Thoracic aorta (tissue), 2 donors: ENCODE results near the gene COG7. TPM values are rescaled to one million over a fixed set of nuclear protein-coding genes. Genes with fewer than 3 reads are reported as not detected.
"Not testable (repeated sequence)": the region's sequence is repeated elsewhere in the genome, so short reads cannot be mapped to it uniquely, and the experiment has no call there.

ENCODE experiments used
- ATAC-seq: fragments of 150-250 bp; one replicate; pipeline ENCODE4 v1.8.0; 2017; ENCODE audit warnings: low read depth; ENCODE audit not compliant: insufficient number of reproducible peaks, low FRiP score
- DNase-seq: peaks from one replicate; pipeline ENCODE4 v3.0.0-alpha.2; 2020; ENCODE audit warnings: low spot score
- H3K27ac ChIP-seq, 2 donors: fragments of 200-600 bp; sonication (generic); 1 replicate in 1 of 2; 2 replicates in 1 of 2; pipeline ENCODE4 v1.5.1; 2016; ENCODE audit warnings: mild to moderate bottlenecking in 2 of 2, moderate library complexity in 2 of 2
- H3K27me3 ChIP-seq: fragments of 200-600 bp; sonication (generic); replicated peaks from 2 replicates; pipeline ENCODE4 v1.6.0; 2016; ENCODE audit warnings: mild to moderate bottlenecking; ENCODE audit not compliant: insufficient read depth
- H3K36me3 ChIP-seq: fragments of 200-600 bp; sonication (generic); one replicate; pipeline ENCODE4 v1.5.1; 2016
- H3K4me1 ChIP-seq, 2 donors: fragments of 200-600 bp; sonication (generic); 1 replicate in 1 of 2; 2 replicates in 1 of 2; pipeline versions ENCODE4 v1.5.1 to v1.6.0; 2016; ENCODE audit warnings: low read depth in 2 of 2, mild to moderate bottlenecking in 1 of 2; ENCODE audit not compliant: control insufficient read depth in 1 of 2
- H3K4me3 ChIP-seq: fragments of 200-600 bp; sonication (generic); 2 replicates; pipeline ENCODE4 v1.5.1; 2016; ENCODE audit warnings: mild to moderate bottlenecking
- H3K9me3 ChIP-seq: fragments of 200-600 bp; sonication (generic); 2 replicates; pipeline ENCODE4 v1.5.1; 2016
- total RNA-seq, 2 donors: library from RNA; depleted of rRNA; stranded (reverse); fragments of >200 nt; gene quantifications; one replicate each; pipeline versions ENCODE4 v1.1.0 to v1.2.3, GENCODE V29; 2016
- TF ChIP-seq, protein P1 (sequence below): fragments of 200-600 bp; sonication (generic); IDR thresholded peaks from one replicate; pipeline ENCODE4 v1.5.1; 2019; ENCODE audit warnings: antibody characterized with exemption

The COG7 gene
- total RNA-seq, 2 donors from 2014 or later: 27.8 to 37.6 TPM

DNA sequence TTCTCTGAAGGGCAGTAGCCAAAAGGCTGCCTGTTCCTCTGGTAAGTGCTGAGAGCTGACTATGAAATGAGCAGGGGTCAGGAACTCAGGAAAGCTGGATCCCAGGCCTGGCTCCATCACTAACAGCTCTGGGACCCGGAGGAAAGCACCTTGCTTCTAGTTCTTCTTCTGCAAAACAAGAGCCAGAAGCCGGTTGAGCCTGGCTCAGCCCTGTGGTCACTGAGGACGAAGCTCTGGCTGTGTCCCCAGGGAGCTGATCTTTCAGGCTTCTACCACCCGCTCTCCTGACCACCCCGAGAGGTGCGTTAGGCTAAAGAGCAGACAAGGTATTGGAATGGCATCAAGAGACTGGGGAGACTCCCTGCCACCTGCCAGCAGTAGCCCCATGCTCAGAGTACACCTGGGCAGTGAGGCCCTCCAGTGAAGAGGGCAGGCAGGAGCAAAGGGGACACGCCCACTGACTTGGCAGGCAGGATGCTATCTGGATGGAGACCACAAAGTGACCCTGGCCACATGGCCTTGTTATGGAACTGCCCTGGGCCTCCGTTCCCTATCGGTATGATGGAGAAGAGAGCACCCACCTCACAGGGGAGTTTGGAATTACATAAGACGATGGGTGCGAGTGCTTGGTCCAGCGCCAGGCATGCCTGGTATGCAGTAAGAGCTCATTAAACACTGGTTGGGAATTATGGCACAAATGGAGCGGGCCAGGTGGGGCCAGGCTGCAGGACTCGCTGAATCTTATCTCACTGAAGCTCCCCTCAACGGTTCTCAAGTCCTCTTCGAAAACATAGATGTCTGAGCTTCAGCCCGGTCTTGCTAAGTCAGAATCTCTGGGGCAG is 61.4 kb downstream of the COG7 start:
- DNase-seq: no peak
- TF ChIP-seq, protein P1, sequence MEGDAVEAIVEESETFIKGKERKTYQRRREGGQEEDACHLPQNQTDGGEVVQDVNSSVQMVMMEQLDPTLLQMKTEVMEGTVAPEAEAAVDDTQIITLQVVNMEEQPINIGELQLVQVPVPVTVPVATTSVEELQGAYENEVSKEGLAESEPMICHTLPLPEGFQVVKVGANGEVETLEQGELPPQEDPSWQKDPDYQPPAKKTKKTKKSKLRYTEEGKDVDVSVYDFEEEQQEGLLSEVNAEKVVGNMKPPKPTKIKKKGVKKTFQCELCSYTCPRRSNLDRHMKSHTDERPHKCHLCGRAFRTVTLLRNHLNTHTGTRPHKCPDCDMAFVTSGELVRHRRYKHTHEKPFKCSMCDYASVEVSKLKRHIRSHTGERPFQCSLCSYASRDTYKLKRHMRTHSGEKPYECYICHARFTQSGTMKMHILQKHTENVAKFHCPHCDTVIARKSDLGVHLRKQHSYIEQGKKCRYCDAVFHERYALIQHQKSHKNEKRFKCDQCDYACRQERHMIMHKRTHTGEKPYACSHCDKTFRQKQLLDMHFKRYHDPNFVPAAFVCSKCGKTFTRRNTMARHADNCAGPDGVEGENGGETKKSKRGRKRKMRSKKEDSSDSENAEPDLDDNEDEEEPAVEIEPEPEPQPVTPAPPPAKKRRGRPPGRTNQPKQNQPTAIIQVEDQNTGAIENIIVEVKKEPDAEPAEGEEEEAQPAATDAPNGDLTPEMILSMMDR: no peak
- peaks cover 40% of the 10 kb centered on the region for H3K36me3 ChIP-seq

DNA sequence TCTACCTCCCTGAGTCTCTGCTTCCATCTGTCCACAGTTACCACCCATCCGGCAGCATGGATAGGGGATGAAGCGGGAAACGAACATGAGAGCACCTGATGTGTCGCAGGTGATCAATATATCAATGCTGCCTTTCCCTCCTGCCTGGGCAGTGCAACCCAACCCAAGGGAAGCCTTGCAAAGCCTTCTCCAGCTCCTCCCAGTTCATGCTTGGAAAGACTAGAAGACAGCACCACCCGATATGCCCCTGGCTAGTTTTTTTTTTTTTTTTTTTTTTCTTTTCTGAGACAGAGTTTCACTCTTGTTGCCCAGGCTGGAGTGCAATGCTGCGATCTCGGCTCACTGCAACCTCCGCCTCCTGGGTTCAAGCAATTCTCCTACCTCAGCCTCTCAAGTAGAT is 63.1 kb downstream of the COG7 start:
- not testable (repeated sequence) for H3K27ac ChIP-seq
- H3K36me3 ChIP-seq: peaks cover 33% of the 10 kb centered on the region

More for the DNA sequence above, 61.4 kb downstream of the COG7 start:
- Histone ChIP-seq H3K4me3 (no peak overlapping the region), H3K27ac (no peak overlapping the region), H3K4me1 (no peaks in the 10 kb centered on the region), H3K9me3 (no peaks in the 10 kb centered on the region), H3K27me3 (no peaks in the 10 kb centered on the region)
- no peak for ATAC-seq

DNA sequence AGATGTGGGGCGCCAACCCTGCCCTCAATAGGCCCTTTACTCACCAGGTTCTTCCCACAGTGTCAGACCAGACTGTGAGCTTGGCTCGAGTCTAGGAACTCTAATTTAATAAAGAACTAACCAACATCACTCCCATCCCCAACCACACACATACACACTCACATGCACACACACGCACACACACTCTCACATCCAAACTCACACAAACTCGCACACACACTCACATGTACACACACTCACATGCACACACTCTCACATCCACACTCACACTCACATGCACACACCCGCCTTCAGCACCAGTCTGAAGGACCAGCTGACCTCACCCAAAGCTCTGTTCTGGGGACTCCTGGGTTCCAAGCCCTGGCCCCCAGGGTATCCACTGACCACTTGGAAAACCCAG is 63.8 kb downstream of the COG7 start:
- TF ChIP-seq, protein P1: no peak
- Histone ChIP-seq H3K27ac (no peak overlapping the region), H3K36me3 (peaks cover 33% of the 10 kb centered on the region), H3K9me3 (no peaks in the 10 kb centered on the region), H3K4me1 (peaks cover 0 to 8% of the 10 kb centered on the region in 2 donors), H3K4me3 (no peak overlapping the region), H3K27me3 (no peaks in the 10 kb centered on the region)
- no peak for ATAC-seq
- no peak for DNase-seq

More for the DNA sequence above, 63.1 kb downstream of the COG7 start:
- not testable (repeated sequence) for H3K4me3 ChIP-seq, DNase-seq, ATAC-seq, H3K4me1 ChIP-seq, H3K9me3 ChIP-seq, H3K27me3 ChIP-seq

DNA sequence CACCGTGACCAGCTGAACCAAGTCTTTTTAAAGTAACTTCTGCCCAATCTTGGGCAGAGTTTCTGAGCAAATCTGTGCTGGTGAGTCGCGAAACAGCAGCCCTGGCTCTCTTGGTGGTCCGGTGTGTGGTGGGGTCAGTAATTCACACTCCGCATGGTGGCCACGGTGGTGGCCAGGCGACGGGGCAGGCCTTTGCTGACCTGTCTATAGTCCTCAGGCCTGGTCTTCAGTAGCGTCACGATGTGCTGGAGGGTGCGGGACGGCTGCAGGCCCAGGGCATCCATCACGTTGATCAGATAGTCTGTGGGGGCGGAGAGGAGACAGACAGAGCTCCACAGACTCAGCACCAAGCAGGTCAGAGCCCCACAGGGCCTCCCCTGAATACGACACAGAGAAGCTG is 64.2 kb downstream of the COG7 start:
- Histone ChIP-seq H3K4me1 (peaks cover 0 to 8% of the 10 kb centered on the region in 2 donors), H3K36me3 (peaks cover 33% of the 10 kb centered on the region)

DNA sequence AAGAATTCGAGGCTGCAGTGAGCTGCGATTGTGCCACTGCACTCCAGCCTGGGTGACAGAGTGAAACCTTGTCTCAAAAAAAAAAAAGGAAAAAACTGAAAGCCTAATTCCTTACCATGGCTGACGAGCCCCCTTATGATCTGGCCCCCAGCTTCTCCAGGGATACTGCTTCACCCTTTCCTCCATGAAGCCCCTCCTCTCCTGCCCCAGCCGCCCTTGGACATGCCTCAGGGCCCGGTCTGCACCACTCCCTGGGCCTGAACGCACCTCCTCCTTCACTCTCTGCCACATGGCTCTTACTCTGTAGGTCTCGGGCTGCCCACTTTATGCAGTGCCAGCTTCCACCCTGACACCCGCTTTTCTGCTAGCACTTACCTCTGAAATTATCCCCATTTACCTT is 65.3 kb downstream of the COG7 start:
- H3K4me3 ChIP-seq: no peak overlapping the region
- H3K36me3 ChIP-seq: peaks cover 24% of the 10 kb centered on the region
- no peak for DNase-seq
- TF ChIP-seq, protein P1: no peak
- H3K9me3 ChIP-seq: no peaks in the 10 kb centered on the region
- no peak overlapping the region for H3K27ac ChIP-seq
- peaks cover 0 to 8% of the 10 kb centered on the region in 2 donors for H3K4me1 ChIP-seq
- H3K27me3 ChIP-seq: no peaks in the 10 kb centered on the region
- ATAC-seq: no peak

More for the DNA sequence above, 64.2 kb downstream of the COG7 start:
- H3K4me3 ChIP-seq: no peak overlapping the region
- H3K27me3 ChIP-seq: no peaks in the 10 kb centered on the region
- no peaks in the 10 kb centered on the region for H3K9me3 ChIP-seq
- ATAC-seq (no peak), DNase-seq (no peak)
- TF ChIP-seq, protein P1: no peak
- no peak overlapping the region for H3K27ac ChIP-seq
